GM19193 (cell line): Measurements from ENCODE around the gene ISCA2.

Experiments used
- POLR2A ChIP-seq: IDR thresholded peaks from 4 replicates; pipeline ENCODE4 v1.6.1; 2011; ENCODE audit not compliant: insufficient read depth, insufficient read length; ENCODE audit errors: extremely low read depth

The ISCA2 gene

GRCh38 chr14:74476607-74477006 is 17.0 kb upstream of the ISCA2 start:
- no peak for TF ChIP-seq POLR2A

GRCh38 chr14:74478996-74479635 is 14.4 kb upstream of the ISCA2 start:
- TF ChIP-seq POLR2A, result no peak

- TF ChIP-seq POLR2A, result no peak
These were observed 13.5 kb upstream of the ISCA2 start for GRCh38 chr14:74480046-74480445.

- TF ChIP-seq POLR2A, result no peak
These were observed 11.0 kb upstream of the ISCA2 start for GRCh38 chr14:74482571-74482970.

- no peak for TF ChIP-seq POLR2A
These were observed 10.2 kb upstream of the ISCA2 start for GRCh38 chr14:74483321-74483720.

GRCh38 chr14:74486164-74486563 is 7.4 kb upstream of the ISCA2 start:
- TF ChIP-seq POLR2A, result no peak

- TF ChIP-seq POLR2A, result no peak
These were observed 4.7 kb upstream of the ISCA2 start for GRCh38 chr14:74488786-74489397.

GRCh38 chr14:74490486-74490885 is 3.1 kb upstream of the ISCA2 start:
- no peak for TF ChIP-seq POLR2A

- TF ChIP-seq POLR2A, result no peak
These were observed 1.4 kb upstream of the ISCA2 start for GRCh38 chr14:74491956-74492775.

GRCh38 chr14:74492776-74493342 is 706 bp upstream of the ISCA2 start, which contains the start of gene NPC2:
NPC2 (minus strand) TSS chr14:74493305; CDS start chr14:74493274, 31 bp downstream.
- no peak for TF ChIP-seq POLR2A

GRCh38 chr14:74495356-74495755 is 1.8 kb downstream of the ISCA2 start:
- no peak for TF ChIP-seq POLR2A

GRCh38 chr14:74500417-74501134 is 7.0 kb downstream of the ISCA2 start:
- TF ChIP-seq POLR2A, result no peak

GRCh38 chr14:74501135-74501614 is 7.6 kb downstream of the ISCA2 start:
- TF ChIP-seq POLR2A, result no peak

- TF ChIP-seq POLR2A, result no peak
These were observed 8.1 kb downstream of the ISCA2 start for GRCh38 chr14:74501691-74502090.
